ENCODE measurements around the gene UFSP2.

GRCh38 chr4:185371702-185372101, 54.1 kb downstream of the UFSP2 start:
- TF ChIP-seq CTCF (conservative IDR thresholded peaks at IDR 0.05; ENCODE audit: low read depth, low read length) (no peak), NFE2L2 (IDR thresholded peaks at IDR 0.05; ENCODE audit: low read depth, low read length) (no peak), MAFK (IDR thresholded peaks at IDR 0.05; ENCODE audit: low read depth, low read length) (no peak), POLR2A (IDR thresholded peaks at IDR 0.05; ENCODE audit: low read depth, low read length) (no peak)

Measured in IMR-90 (cell line).